Measurements from ENCODE around the gene GGA1.
"Not testable (repeated sequence)": the region's sequence is repeated elsewhere in the genome, so short reads cannot be mapped to it uniquely, and the experiment has no call there.

- TF ChIP-seq POLR2A, CTCF (IDR thresholded peaks at IDR 0.05): not testable (repeated sequence)
Measured at GRCh38 chr22:37602546-37603277, 5.9 kb upstream of the GGA1 start.

Data from breast epithelium (tissue), 3 donors.